ENCODE data around the gene ARHGAP21. TPM values are rescaled to one million over a fixed set of nuclear protein-coding genes. Genes with fewer than 3 reads are reported as not detected.
A peak's percentile ranks its signal among the peaks of the same experiment; 100 is the strongest.
"Not testable (repeated sequence)": the region's sequence is repeated elsewhere in the genome, so short reads cannot be mapped to it uniquely, and the experiment has no call there.

Gene ARHGAP21
- polyA plus RNA-seq, 2 of the 4 experiments (the other 2 are of a cell fraction) = 30.5 to 84.4 TPM

GRCh38 chr10:24622781-24623301 is 100.8 kb downstream of the ARHGAP21 start:
- Histone ChIP-seq H3K9me3 (no peaks in the 10 kb centered on the region), H3K4me3 (no peak overlapping the region), H3K4me2 (no peak overlapping the region), H3K27ac (no peak overlapping the region), H3K4me1 (peaks cover 12% of the 10 kb centered on the region; the same call in 2 of the 3 replicates)
- CTCF ChIA-PET = interaction anchor here (0.7 to 1.0 kb wide), 3 partner anchors 20 to 457 kb away, joined by 3 read pairs; no protein-coding TSS in a partner anchor
- POLR2A ChIA-PET = no interaction called here
- ATAC-seq (no peak), FAIRE-seq (no peak), DNase-seq (ENCODE audit: low read depth in 1 of 2, low spot score in 1 of 2) (no peak)
- 83% methylated on average over 4 of the region's 4 CpGs for WGBS (ENCODE audit: missing lambda C conversion rate)
- no peak for TF ChIP-seq CHD2 (IDR thresholded peaks at IDR 0.05; ENCODE audit: low read length, partially characterized antibody)
- no peak for TF ChIP-seq HDAC2 (IDR thresholded peaks at IDR 0.05)
- no peak for TF ChIP-seq POLR2A (IDR thresholded peaks at IDR 0.05; ENCODE audit: low read length)
- no peak for TF ChIP-seq HOXB13 (CRISPR knock-in tag; IDR thresholded peaks at IDR 0.05; ENCODE audit: low read depth)
- no peak for TF ChIP-seq HMGXB4 (CRISPR knock-in tag; IDR thresholded peaks at IDR 0.05; ENCODE audit: borderline replicate concordance)
- TF ChIP-seq BCL3 (IDR thresholded peaks at IDR 0.05) = no peak
- no peak for TF ChIP-seq CEBPB (IDR thresholded peaks at IDR 0.05)
- no peak for TF ChIP-seq SMC3 (IDR thresholded peaks at IDR 0.05)
- no peak for TF ChIP-seq RCOR1 (IDR thresholded peaks at IDR 0.05; ENCODE audit: low read depth, low read length)
- no peak for TF ChIP-seq GATA3 (IDR thresholded peaks at IDR 0.05; ENCODE audit: borderline replicate concordance)
- TF ChIP-seq ZNF302 (CRISPR knock-in tag; IDR thresholded peaks at IDR 0.05) = no peak
- TF ChIP-seq ATOH8 (CRISPR knock-in tag; IDR thresholded peaks at IDR 0.05; ENCODE audit: low read depth) = no peak
- no peak for TF ChIP-seq RARB (CRISPR knock-in tag; IDR thresholded peaks at IDR 0.05)
- no peak for TF ChIP-seq KDM5A (IDR thresholded peaks at IDR 0.05)
- no peak for TF ChIP-seq EHF (CRISPR knock-in tag; IDR thresholded peaks at IDR 0.05)
- TF ChIP-seq TP53 (CRISPR knock-in tag; IDR thresholded peaks at IDR 0.05) = no peak

- FAIRE-seq (peak; percentile 91), ATAC-seq (peak; percentile 52 to 64; a peak in 2 of 6 replicates)
- H3K4me2 ChIP-seq; DNase-seq (ENCODE audit: low read depth in 1 of 2, low spot score in 1 of 2); H3K4me3 ChIP-seq; POLR2A ChIA-PET; H3K27ac ChIP-seq; H3K9me3 ChIP-seq; CTCF ChIA-PET: not testable (repeated sequence)
- peaks cover 15% of the 10 kb centered on the region; the same call in 2 of the 3 replicates for H3K4me1 ChIP-seq
- WGBS (ENCODE audit: missing lambda C conversion rate) = 94% methylated on average over 4 of the region's 4 CpGs
Measured at GRCh38 chr10:24621035-24621795, 102.5 kb downstream of the ARHGAP21 start.

GRCh38 chr10:24619994-24620310 is 103.7 kb downstream of the ARHGAP21 start:
- peaks cover 16% of the 10 kb centered on the region; the same call in 2 of the 3 replicates for H3K4me1 ChIP-seq
- H3K9me3 ChIP-seq; H3K4me3 ChIP-seq; H3K4me2 ChIP-seq; H3K27ac ChIP-seq; POLR2A ChIA-PET; DNase-seq (ENCODE audit: low read depth in 1 of 2, low spot score in 1 of 2); CTCF ChIA-PET; ATAC-seq: not testable (repeated sequence)
- FAIRE-seq = peak; percentile 87
- TF ChIP-seq CEBPB (IDR thresholded peaks at IDR 0.05) = peak in 1 of 2 experiments; percentile 36; a peak in 2 of 4 replicates
- 69% methylated on average over 8 of the region's 8 CpGs for WGBS (ENCODE audit: missing lambda C conversion rate)

- DNase-seq (ENCODE audit: low read depth in 1 of 2, low spot score in 1 of 2); POLR2A ChIA-PET; FAIRE-seq; H3K4me2 ChIP-seq; H3K9me3 ChIP-seq; H3K27ac ChIP-seq; H3K4me3 ChIP-seq; ATAC-seq: not testable (repeated sequence)
- WGBS (ENCODE audit: missing lambda C conversion rate) = 81% methylated on average over 11 of the region's 11 CpGs
- H3K4me1 ChIP-seq = peaks cover 16% of the 10 kb centered on the region; the same call in 2 of the 3 replicates
- CTCF ChIA-PET = interaction anchor here (1.1 to 2.4 kb wide), 3 partner anchors 21 to 461 kb away, joined by 3 to 19 read pairs (median 11); no protein-coding TSS in a partner anchor
Measured at GRCh38 chr10:24619291-24619993, 104.2 kb downstream of the ARHGAP21 start.

Data from A549 (cell line).